CD4-positive, alpha-beta T cell treated with Interleukin-15 for 1 hour (primary cell): Measurements from ENCODE around the gene POU3F3.

Experiments used
- DNase-seq: peaks from one replicate; pipeline ENCODE4 v3.0.0-alpha.2; 2020

POU3F3 gene

GRCh38 chr2:104862058-104862941 lies 8.4 kb downstream of the POU3F3 start:
- DNase-seq, result no peak

DNA sequence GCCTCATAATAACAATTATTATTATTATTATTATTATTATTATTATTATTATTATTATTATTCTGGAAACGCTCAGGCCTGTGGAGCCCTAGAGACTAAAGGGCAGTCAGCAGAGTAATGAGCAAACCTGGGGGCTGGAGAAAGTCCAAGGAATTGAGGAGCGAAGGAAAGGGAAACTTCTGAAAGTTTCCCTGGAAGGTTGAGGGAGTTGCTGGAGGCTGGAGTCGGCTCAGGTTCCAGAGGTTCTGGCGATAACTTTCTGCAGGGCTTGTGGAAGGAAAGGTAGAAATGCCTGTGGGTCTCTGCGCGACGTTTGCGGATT lies 9.2 kb downstream of the POU3F3 start:
- DNase-seq, result no peak

DNA sequence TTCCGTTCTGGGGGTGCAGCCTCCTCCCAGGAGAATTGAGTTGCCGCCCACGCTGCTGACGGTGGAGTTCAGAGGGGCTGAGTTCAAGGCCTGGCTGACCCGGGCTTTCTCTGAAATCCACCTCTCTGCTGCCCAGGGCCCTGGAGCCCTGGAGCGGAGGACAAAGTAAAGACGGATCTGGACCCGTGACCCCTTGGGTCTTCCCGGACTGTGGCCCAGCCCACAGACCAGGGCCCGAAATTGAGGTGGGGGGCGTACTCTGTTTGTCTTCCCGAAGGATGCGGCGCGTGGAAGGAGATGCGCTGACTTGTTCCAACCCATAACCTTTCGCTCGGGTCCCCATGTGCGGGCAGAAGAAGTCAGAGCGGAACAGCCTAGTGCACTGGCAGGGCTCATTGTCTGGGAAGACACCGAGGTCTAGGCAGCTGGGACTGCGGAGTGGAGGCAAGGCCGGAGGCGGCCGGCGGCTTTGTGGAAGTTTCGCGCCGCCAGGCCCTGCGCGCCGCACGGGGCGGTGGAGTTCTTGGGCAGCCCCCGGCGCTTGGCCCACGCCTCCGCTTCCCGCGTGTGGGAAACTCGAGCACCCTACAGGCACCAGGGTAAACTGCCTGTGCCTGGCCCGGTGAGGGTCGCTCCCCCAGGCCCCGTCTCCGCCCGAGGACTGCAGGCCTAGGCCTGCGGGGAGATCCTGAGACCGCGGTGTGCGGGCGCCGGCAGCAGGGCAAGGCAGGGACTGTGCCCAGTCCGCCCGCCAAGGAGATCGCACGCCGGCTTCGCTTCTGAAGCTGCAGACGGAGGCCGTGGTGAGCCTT lies 9.8 kb downstream of the POU3F3 start:
- DNase-seq, result no peak

GRCh38 chr2:104864280-104865095 lies 10.6 kb downstream of the POU3F3 start:
- DNase-seq, result no peak

- DNase-seq, result no peak
Observed at GRCh38 chr2:104865096-104865470, 11.2 kb downstream of the POU3F3 start.

DNA sequence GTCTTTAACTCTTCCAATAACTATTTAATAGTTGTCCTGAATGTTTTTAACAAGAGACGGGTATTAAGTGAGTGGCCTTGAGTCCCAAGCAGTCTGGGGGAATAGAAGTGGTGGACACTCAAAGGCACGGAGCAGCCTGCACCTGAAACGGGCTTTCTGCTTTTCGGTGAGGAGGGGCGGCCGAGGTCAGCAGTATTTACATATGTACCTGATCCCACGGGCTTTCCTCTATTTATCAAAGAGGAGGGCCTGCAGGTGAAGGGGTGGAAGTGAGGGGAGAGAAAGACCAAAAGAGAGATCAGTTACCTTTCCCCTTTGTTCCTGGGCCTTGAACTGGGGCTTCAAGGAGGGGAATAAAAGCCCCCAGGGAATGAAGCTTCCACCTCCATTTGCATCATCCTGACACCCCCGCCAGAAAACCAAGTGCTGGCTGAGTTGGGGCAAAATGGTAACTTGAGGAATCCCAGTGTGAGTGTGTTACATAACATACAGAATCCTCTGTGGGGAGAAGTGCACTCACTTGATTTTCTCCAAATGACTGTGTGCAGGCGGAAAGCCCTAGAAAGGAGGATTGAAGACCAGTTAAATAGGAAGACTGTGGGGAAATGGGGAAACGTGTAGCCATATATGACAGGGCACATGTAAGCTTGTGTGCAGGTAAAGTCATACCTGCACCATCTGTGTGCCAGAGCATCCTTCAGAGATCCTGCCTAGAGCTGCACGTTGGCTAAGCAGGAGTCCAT lies 12.4 kb downstream of the POU3F3 start:
- no peak for DNase-seq

- DNase-seq, result no peak
Observed at GRCh38 chr2:104866883-104867812, 13.2 kb downstream of the POU3F3 start.

- no peak for DNase-seq
Observed at GRCh38 chr2:104867813-104868504, 14.0 kb downstream of the POU3F3 start.

GRCh38 chr2:104868505-104868866 lies 14.6 kb downstream of the POU3F3 start:
- DNase-seq, result no peak

DNA sequence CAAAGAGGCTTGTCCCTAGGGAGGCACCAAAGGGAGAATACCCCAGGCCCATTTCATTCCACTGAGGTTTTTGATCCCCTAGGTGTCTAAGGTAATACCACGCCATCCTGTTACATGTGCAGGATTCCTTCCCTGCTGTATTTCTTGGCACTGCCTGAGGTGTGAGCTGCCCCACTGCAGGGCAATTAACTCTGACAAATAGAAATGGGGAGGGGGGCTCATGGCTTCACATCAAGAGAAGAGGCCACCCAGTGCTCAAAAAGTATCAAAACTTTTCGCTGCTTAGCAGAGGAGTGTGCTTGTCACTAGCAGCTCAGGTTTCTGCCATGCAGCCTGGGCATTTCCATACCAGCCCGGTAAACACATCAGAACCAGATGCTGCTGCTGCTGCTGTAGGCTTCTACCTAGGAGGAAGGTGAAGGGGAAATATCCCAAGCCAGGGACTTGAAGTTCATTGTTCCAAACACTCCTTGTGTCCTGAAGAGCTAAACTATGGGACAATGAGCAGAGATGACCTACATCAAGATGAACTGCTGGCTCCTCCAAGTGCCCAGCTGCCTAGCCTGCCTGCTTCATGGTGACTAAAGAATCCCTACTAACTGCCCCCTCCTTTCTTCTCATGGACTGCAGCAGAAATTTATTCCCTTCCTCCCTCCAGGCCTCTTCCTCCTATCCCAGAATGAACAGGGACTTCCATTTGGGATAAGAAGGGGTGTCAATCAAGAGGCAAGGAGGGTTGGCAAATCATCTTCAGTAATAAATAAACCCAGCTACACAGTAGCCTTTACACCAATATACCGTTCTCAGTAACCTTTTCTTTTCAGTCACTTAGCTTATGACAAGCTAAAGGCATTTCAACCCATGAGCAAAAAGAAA lies 16.4 kb downstream of the POU3F3 start:
- DNase-seq, result no peak

GRCh38 chr2:104871649-104871971 lies 17.7 kb downstream of the POU3F3 start:
- no peak for DNase-seq

GRCh38 chr2:104871972-104872865 lies 18.3 kb downstream of the POU3F3 start:
- DNase-seq, result no peak

DNA sequence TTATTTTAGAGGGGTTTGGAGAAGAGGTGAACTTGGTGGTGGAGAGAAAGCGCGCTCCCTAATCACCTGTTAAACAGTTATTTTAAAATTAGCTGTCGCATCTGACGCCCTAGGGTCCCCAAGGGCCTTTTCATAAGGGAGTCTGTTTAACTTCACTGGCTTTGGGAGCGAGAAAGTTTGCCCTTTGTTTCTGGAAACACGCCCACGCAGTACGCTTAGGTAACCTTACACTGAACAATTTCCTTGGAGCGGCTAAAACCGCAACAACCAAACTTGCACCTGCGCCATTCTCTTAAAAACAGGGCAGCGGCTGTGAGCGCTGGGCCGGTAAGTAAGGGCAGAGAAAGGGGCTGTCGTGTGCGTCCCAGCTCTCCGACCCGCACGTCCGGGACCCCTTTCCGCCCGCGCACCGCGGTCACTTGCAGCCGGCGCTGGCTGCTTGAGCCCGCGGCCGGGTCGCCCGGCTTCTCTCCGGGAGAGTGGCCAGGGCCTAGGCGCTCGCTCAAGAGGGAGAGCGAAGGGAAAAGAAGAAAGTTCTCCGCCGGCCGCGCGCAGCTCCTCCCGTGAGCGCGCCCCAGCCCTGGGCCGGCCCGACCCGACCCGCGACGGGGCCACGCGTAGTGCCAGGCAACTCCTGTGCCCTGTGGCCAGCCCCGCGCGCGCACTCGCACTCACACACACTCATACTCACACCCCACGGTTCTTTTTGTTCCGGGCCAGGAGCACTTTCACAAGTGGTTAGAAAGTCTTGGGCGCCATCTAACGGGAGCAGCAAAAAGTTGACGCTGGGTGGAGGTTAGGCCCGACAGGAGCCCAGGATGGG lies 19.2 kb downstream of the POU3F3 start:
- peak; percentile 61 for DNase-seq

DNA sequence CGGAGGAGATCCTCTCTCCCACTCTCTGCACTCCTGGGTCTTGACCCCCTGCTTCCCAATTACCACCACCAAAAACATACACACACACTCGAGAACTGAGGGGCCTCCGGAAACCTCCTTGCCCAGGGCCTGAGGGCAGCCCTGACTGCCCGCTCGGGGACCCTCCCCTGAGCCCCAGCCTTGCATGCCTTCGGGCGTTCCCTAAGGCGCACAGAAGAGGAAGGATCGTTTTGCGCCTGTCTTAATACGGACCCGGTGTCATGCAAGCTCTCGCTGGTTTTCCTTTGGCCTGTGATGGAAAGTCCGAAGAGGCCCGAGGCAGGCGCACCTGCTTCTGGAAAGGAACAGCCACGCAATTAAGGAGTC lies 19.8 kb downstream of the POU3F3 start:
- no peak for DNase-seq

GRCh38 chr2:104874230-104874629 lies 20.3 kb downstream of the POU3F3 start:
- DNase-seq, result no peak

GRCh38 chr2:104875262-104875661 lies 21.3 kb downstream of the POU3F3 start:
- no peak for DNase-seq

DNA sequence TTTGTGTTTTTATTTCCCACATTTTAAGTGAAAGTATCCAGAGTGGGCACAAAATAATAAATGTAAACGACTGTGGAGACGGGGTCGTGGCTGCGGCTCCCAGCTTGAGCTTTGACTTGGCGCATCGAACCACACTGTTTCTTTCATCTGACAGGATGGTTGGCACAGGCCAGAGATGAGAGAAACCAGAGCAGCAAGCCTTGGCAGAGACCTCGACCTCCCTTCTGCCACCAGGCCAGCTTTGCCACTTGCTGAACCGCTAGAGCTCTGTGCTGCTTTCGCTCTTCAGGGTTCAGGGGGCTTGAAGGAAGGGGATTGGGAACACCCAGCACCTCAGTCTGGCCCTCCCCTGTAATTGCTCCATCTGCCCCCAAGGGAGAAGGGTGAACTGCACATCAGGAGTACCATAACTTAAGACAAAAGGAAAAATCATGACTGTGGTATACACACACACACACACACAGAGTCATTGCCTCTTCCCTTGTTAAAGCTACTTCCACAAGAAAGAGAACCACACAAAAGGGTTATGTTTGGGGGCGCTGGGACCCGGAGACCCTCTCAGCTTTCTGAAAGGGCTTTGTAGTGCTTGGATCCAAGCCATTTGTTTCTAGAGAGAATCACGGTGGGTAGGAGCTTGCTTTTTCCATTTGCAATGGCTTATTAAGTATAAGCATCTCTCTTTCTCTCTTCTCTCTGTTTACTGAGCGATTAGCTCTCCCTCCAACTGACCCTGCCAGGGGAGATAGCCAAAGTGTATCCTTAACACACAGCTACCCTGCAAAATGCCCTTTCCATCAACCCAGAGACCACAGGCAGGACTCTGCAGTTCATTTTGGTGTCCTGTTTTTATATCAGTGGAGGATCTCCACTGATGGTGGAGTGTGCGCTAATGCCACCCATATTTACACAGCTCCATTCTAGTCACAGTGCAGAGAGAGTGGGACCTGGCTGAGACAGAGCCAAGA lies 23.0 kb downstream of the POU3F3 start:
- DNase-seq, result no peak
